ENCODE measurements around the gene AK6. TPM values are rescaled to one million over a fixed set of nuclear protein-coding genes. Genes with fewer than 3 reads are reported as not detected.
"Not testable (repeated sequence)": the region's sequence is repeated elsewhere in the genome, so short reads cannot be mapped to it uniquely, and the experiment has no call there.

AK6 gene
- polyA plus RNA-seq (ENCODE audit: insufficient read length in 12 of 12), result 10 to 100 TPM in 11 of 12 donors, not detected in 1; 31.2 to 55.5 (median 43.9) TPM
- long read RNA-seq, donor 1, transcript AK6-202 (5 exons, 1,648 nt), result major isoform, 41 of 56 reads
- long read RNA-seq, donor 1, partial matches to known transcripts, result 11 of 56 reads
- long read RNA-seq, donor 1, other reads (novel, unspliced or antisense), result 0 of 56 reads
- long read RNA-seq, donor 2, transcript AK6-202 (5 exons, 1,648 nt), result major isoform, 27 of 35 reads
- long read RNA-seq, donor 2, partial matches to known transcripts, result 6 of 35 reads
- long read RNA-seq, donor 2, other reads (novel, unspliced or antisense), result 0 of 35 reads
- long read RNA-seq, donor 3, transcript AK6-202 (5 exons, 1,648 nt), result major isoform, 14 of 15 reads
- long read RNA-seq, donor 3, partial matches to known transcripts, result 0 of 15 reads
- long read RNA-seq, donor 3, other reads (novel, unspliced or antisense), result 0 of 15 reads
- long read RNA-seq, donor 4, transcript AK6-202 (5 exons, 1,648 nt), result major isoform, 14 of 15 reads
- long read RNA-seq, donor 4, partial matches to known transcripts, result 0 of 15 reads
- long read RNA-seq, donor 4, other reads (novel, unspliced or antisense), result 0 of 15 reads
- long read RNA-seq, donor 5, transcript AK6-202 (5 exons, 1,648 nt), result major isoform, 35 of 36 reads
- long read RNA-seq, donor 5, partial matches to known transcripts, result 0 of 36 reads
- long read RNA-seq, donor 5, other reads (novel, unspliced or antisense), result 0 of 36 reads
- long read RNA-seq, donor 6, transcript AK6-202 (5 exons, 1,648 nt), result major isoform, 11 of 11 reads
- long read RNA-seq, donor 6, partial matches to known transcripts, result 0 of 11 reads
- long read RNA-seq, donor 6, other reads (novel, unspliced or antisense), result 0 of 11 reads
- long read RNA-seq, donor 7, transcript AK6-202 (5 exons, 1,648 nt), result major isoform, 13 of 13 reads
- long read RNA-seq, donor 7, partial matches to known transcripts, result 0 of 13 reads
- long read RNA-seq, donor 7, other reads (novel, unspliced or antisense), result 0 of 13 reads
- long read RNA-seq, donor 8, transcript AK6-202 (5 exons, 1,648 nt), result major isoform, 38 of 45 reads
- long read RNA-seq, donor 8, partial matches to known transcripts, result 6 of 45 reads
- long read RNA-seq, donor 8, other reads (novel, unspliced or antisense), result 0 of 45 reads
- long read RNA-seq, donor 9, transcript AK6-202 (5 exons, 1,648 nt), result major isoform, 18 of 21 reads
- long read RNA-seq, donor 9, partial matches to known transcripts, result 0 of 21 reads
- long read RNA-seq, donor 9, other reads (novel, unspliced or antisense), result 0 of 21 reads
- long read RNA-seq, donor 10, transcript AK6-202 (5 exons, 1,648 nt), result major isoform, 14 of 16 reads
- long read RNA-seq, donor 10, partial matches to known transcripts, result 0 of 16 reads
- long read RNA-seq, donor 10, other reads (novel, unspliced or antisense), result 0 of 16 reads
- long read RNA-seq, donor 11, transcript AK6-202 (5 exons, 1,648 nt), result major isoform, 26 of 37 reads
- long read RNA-seq, donor 11, partial matches to known transcripts, result 8 of 37 reads
- long read RNA-seq, donor 11, other reads (novel, unspliced or antisense), result 0 of 37 reads

DNA sequence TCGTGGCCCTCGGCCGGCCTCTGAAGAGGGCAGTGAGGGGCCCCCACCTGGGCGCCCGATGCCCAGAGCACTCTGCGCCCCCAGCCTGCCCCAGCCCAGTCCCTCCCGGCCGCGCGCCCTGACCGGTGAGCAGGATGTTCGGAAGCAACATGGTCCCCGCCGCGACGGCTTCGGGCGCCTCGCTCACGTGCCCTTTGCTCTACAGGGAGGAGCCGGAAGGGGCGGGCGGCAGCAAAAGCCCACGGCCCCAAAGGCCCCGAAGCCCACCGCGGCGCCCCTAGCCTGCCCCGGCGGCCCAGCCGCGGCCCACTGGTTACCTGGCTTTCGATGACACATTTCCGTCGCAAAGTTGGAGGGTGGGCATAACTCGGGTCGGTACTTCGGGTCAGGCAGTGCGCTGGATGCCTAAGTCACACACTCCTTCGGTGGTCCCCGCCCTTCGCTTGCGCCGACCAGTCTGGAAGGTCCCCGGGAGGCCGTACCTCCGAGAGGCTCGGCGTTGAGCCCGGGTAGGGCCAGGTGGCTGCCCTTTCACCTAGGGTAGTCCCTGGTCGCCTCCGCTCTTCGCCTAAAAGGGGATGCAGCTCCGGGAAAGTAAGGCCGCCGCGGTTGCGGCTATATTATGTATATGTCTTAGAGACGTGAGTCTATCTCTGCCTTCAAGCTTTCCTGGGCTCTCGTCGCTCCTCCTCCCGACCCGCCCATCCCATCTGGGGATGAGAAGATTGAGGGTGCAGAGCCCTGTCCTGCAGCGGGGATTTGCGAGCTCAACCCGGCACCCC lies at the start of gene AK6, which contains the start of the genes RAD17 and TAF9:
TSS of gene AK6 (minus strand) at position 181 of the 782 bp plus-strand sequence. CDS start at position 151, 30 bp downstream.
TSS of gene RAD17 (plus strand) at position 479 of the 782 bp plus-strand sequence. CDS start 2,391 bp downstream, outside the sequence.
TSS of gene TAF9 (minus strand) at position 181 of the 782 bp plus-strand sequence. CDS start 3,783 bp downstream, outside the sequence.
- peak; percentile 96 for DNase-seq

GRCh38 chr5:69418554-69418953 lies 49.2 kb upstream of the AK6 start:
- no peak for DNase-seq

- DNase-seq, result no peak
These were observed 47.4 kb upstream of the AK6 start for GRCh38 chr5:69416699-69417098.

- DNase-seq, result no peak
These were observed 46.9 kb upstream of the AK6 start for GRCh38 chr5:69416180-69416579.

DNA sequence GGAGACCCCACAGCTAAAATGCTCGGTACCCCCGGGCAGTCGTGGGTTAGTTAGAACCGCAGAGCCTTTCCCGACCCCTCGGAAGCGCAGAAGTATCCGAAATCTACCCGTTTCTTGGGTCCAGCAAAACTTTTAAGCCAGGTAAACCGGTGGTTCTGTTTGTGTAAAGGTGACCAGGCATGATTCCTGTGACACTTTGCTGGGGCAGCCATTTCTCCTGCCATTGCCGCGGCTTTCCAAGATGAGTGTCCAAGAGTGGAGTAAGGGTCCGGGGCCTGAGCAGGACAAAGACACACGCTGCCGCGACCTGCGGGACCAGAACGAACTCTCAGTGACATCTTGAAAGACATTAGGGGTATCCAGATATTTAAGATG lies 46.3 kb upstream of the AK6 start:
- no peak for DNase-seq

- no peak for DNase-seq
These were observed 45.7 kb upstream of the AK6 start, which contains the start of gene MARVELD2 for GRCh38 chr5:69414885-69415583. Gene MARVELD2, plus strand, starts transcription at chr5:69415116. Its CDS starts 4,270 bp downstream, at chr5:69419386.

DNA sequence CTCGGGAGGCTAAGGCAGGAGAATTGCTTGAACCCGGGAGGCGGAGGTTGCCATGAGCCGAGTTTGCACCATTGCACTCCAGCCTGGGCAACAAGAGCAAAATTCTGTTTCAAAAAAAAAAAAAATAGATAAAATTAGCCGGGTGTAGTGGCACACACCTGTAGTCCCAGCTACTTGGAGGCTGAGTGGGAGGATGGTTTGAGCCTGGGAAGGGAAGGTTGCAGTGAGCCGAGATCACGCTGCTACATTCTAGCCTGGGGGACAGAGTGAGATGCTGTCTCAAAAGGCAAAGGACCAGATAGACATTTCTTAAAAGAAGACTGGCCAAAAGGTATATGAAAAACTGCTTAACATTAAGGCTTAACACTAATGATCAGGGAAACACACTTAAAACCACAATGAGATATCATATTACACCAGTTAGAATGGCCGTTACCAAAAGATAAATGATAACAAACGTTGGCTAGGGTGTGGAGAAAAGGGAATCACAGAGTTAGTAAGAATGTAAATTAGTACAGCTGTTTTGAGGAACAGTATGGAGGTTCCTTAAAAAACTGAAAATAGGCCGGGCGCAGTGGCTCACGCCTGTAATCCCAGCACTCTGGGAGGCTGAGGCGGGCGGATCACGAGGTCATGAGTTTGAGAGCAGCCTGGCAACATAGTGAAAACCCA lies 35.5 kb upstream of the AK6 start:
- DNase-seq, result no peak

DNA sequence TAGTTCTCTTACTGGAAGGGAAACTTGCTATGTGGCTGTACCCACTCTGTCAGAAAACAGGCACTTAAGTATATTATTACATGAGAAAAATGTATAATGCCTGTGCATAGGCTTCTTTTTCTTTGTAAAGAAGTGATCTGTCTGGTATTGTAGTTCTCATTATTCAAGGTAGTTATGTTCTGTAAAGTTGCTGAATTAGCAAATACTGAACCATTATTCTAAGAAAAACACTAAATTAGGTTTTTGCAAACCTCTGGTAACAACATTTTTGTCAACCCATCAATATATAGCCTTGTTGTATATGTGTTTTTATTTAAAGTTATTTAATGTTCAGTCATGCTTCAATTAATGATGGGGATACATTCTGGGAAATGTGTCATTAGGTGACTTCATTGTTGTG lies 9.1 kb upstream of the AK6 start:
- DNase-seq, result no peak

GRCh38 chr5:69374911-69375446 lies 5.7 kb upstream of the AK6 start:
- DNase-seq, result no peak

DNA sequence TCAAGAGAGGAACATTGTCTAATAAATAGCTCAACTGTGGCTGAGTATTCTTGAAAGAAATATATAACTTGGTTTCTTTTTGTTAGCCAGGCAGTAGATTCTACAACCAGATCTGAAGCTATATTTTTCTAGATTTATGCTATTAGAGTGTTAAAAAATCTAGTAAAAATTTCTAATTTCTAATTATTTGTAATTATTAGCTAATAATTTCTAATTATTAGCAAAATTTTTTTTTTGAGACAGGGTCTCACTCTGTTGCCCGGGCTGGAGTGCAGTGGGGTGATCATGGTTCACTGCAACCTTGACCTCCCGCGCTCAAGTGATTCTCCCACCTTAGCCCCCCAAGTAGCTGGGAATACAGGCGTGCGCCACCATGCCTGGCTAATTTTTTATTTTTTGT lies 3.1 kb upstream of the AK6 start:
- no peak for DNase-seq

DNA sequence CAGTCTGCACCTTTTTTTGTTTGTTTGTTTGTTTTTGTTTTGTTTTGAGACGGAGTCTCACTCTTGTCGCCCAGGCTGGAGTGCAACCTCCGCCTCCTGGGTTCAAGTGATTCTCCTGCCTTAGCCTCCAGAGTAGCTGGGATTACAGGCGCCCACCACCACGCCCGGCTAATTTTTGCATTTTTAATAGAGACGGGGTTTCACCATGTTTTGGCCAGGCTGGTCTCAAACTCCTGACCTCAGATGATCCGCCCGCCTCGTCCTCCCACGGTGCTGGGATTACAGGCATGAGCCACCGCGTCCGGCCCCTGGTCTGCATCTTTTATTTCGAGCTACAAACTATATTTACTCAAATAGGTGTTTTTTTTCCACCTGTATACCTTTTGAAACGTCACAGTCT lies 1.0 kb upstream of the AK6 start:
- not testable (repeated sequence) for DNase-seq

DNA sequence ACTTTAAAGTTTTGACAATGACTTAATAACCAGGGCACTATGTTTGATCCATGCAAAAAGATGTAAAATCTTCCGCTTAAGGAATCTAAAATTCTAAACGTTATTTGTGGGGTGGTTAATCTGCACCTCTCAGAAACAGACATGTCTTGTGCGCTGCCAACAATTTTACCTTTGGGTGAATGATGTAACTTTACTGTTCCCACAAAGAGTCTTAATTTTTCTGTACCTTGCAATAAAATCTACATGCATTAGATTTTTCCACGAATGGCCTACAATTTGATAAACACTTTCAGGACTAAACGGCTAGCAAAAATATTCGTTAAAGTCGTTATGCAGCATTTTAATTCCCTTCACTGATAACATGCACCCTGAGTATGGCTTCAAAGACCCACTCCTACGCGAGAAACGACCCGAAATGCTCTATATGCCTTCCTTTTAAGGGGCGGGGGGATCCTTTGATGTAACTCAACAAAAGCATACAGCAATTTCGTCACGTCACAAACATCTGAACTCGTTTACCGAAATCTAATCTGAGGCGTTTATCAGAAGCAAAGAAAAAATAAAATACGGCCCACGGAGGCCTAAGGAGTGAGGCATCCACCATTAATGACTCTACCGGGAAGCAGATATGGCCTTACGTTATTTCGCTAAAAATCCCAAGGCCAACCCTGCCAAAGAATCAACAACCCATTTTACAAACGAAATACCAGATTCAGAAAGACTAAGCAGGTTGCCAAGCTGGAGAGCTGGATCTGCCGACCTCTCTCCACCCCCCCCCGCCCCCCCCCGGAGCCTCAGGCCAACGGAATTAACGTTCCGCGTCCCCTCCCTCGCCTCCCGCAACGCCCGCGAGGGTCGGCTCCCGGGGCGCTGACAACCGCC lies 621 bp downstream of the AK6 start:
- peak; percentile 5 for DNase-seq

GRCh38 chr5:69367697-69368279 lies 1.5 kb downstream of the AK6 start:
- no peak for DNase-seq

DNA sequence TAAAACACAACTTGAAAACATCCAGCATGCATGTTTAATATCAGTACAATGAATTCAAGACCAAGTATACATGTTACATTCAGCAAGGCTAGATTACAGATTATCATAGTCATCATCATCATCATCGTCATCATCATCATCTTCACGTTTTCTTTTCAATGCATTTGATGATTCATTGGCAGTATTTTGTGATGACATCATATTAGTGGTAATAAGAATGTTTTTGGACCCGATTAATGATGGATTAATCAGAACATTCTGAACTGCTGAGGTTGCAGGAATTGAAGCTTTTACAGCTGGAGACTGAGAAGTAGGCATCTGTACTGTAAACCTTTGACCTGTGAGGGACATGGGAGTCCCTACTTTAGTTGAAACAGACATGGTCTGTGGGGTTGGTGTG lies 4.5 kb downstream of the AK6 start:
- no peak for DNase-seq

DNA sequence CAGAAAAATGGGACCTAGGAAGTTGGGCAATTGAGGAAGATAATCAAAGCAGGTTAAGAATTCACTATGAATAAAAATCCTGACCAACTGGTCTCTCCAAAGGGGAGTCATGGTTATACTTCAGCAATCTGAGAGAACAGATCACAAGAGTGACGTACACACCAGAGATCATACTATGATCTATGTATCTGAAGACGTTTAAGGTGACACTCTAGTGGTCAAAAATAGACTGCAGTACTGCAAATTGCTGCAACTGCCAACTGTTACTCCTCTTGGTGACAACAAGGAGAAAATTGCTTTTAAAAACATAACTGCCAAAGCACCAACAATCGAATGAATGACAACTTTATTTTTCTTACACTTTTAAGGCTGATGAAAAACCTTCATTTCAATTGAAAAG lies 4.9 kb downstream of the AK6 start:
- no peak for DNase-seq

DNA sequence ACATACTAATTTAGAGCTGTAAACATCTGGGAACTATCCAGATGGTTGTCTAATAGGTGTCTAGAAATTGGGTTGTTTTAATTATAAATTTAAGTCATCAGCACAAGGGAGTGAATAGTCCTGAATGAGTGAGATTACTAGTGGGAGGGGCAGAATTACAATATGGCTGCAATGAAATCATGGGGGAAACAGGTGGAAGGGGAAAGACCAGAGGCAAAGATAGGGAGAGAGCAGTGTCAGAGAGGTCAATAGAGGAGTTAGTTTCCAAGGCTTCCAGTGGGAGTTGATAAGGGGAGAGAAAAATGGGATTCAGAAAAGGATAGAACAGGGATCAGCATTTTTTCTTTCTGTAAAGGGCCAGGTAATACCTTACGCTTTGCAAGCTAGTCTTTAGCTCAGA lies 8.9 kb downstream of the AK6 start:
- no peak for DNase-seq

GRCh38 chr5:69359699-69360098 lies 9.6 kb downstream of the AK6 start:
- no peak for DNase-seq
